Embryonic facial prominence (tissue), 1 donor: ENCODE results near the gene XAGE3.

Experiments
- DNase-seq: peaks from one replicate; pipeline ENCODE4 v3.0.0-alpha.2; 2016; ENCODE audit errors: extremely low spot score

Gene XAGE3

GRCh38 chrX:52839137-52839536, 28.7 kb downstream of the XAGE3 start:
- DNase-seq = no peak

GRCh38 chrX:52830551-52830950, 37.3 kb downstream of the XAGE3 start:
- no peak for DNase-seq

- no peak for DNase-seq
Observed at GRCh38 chrX:52824608-52825007, 43.3 kb downstream of the XAGE3 start.

GRCh38 chrX:52821079-52821760, 46.7 kb downstream of the XAGE3 start:
- DNase-seq = no peak

GRCh38 chrX:52819788-52820187, 48.1 kb downstream of the XAGE3 start:
- DNase-seq = no peak
